Mesenchymal stem cell (in vitro differentiated cells and primary cell): ENCODE results near the gene MED13L.

Experiments used
- DNase-seq: peaks from one replicate; pipeline ENCODE4 v3.0.0-alpha.2; 2013
- H2AFZ ChIP-seq: one replicate; pipeline ENCODE4 v1.6.1; 2013; ENCODE audit warnings: low read depth, mild to moderate bottlenecking, control low read depth, inconsistent platforms, low read length, moderate library complexity
- H2AK5ac ChIP-seq: 2 replicates; pipeline ENCODE4 v1.6.1; 2013; ENCODE audit warnings: low read length, moderate library complexity, mild to moderate bottlenecking, inconsistent platforms; ENCODE audit not compliant: severe bottlenecking
- H2BK120ac ChIP-seq: one replicate; pipeline ENCODE4 v1.6.1; 2013; ENCODE audit warnings: low read depth, mild to moderate bottlenecking, inconsistent platforms, low read length, moderate library complexity
- H2BK12ac ChIP-seq, 2 experiments: one replicate each; pipeline ENCODE4 v1.6.1; 2013; ENCODE audit warnings: inconsistent platforms in 2 of 2, low read length in 2 of 2, mild to moderate bottlenecking in 2 of 2, moderate library complexity in 2 of 2, control low read depth in 1 of 2
- H2BK15ac ChIP-seq: one replicate; pipeline ENCODE4 v1.6.1; 2013; ENCODE audit warnings: mild to moderate bottlenecking, low read depth, inconsistent platforms; ENCODE audit not compliant: poor library complexity, severe bottlenecking
- H2BK5ac ChIP-seq: 2 replicates; pipeline ENCODE4 v1.6.1; 2013; ENCODE audit warnings: low read depth, mild to moderate bottlenecking, low read length, control low read depth, inconsistent platforms; ENCODE audit not compliant: poor library complexity, severe bottlenecking
- H3K14ac ChIP-seq, 2 experiments: one replicate each; pipeline ENCODE4 v1.6.1; 2013; ENCODE audit warnings: inconsistent platforms in 2 of 2, low read length in 2 of 2, control low read depth in 1 of 2, mild to moderate bottlenecking in 1 of 2, moderate library complexity in 1 of 2
- H3K18ac ChIP-seq, 2 experiments: one replicate each; pipeline ENCODE4 v1.6.1; 2013; ENCODE audit warnings: inconsistent platforms in 2 of 2, low read length in 2 of 2, control low read depth in 1 of 2, low read depth in 1 of 2, mild to moderate bottlenecking in 1 of 2
- H3K23ac ChIP-seq, 2 experiments: one replicate each; pipeline ENCODE4 v1.6.1; 2013; ENCODE audit warnings: inconsistent platforms in 2 of 2, low read length in 2 of 2, mild to moderate bottlenecking in 2 of 2, moderate library complexity in 2 of 2, control low read depth in 1 of 2
- H3K27ac ChIP-seq: 2 replicates; pipeline ENCODE4 v1.5.1; 2013; ENCODE audit warnings: mild to moderate bottlenecking, moderate library complexity, low read length, control low read depth, inconsistent platforms; ENCODE audit not compliant: poor library complexity, severe bottlenecking
- H3K27me3 ChIP-seq, 2 experiments: 2 replicates each; pipeline versions ENCODE4 v1.6.1 to v1.7.0; 2013; ENCODE audit warnings: low read length in 2 of 2, mild to moderate bottlenecking in 2 of 2, moderate library complexity in 2 of 2, control low read depth in 1 of 2, inconsistent platforms in 1 of 2; ENCODE audit not compliant: control insufficient read depth in 1 of 2, insufficient read depth in 1 of 2
- H3K36me3 ChIP-seq, 2 experiments: 2 replicates each; pipeline versions ENCODE4 v1.6.1 to v1.7.0; 2013; ENCODE audit warnings: low read length in 2 of 2, control low read depth in 1 of 2, inconsistent platforms in 1 of 2, low read depth in 1 of 2, mild to moderate bottlenecking in 1 of 2; ENCODE audit not compliant: insufficient read depth in 2 of 2, control insufficient read depth in 1 of 2
- H3K4ac ChIP-seq, 2 experiments: one replicate each; pipeline ENCODE4 v1.6.1; 2013; ENCODE audit warnings: inconsistent platforms in 2 of 2, low read length in 2 of 2, mild to moderate bottlenecking in 2 of 2, moderate library complexity in 2 of 2, control low read depth in 1 of 2, low read depth in 1 of 2
- H3K4me1 ChIP-seq: 2 replicates; pipeline ENCODE4 v1.6.1; 2013; ENCODE audit warnings: low read depth, low read length, control low read depth; ENCODE audit not compliant: control insufficient read depth, insufficient read depth
- H3K4me2 ChIP-seq: 2 replicates; pipeline ENCODE4 v1.6.1; 2013; ENCODE audit warnings: low read length, mild to moderate bottlenecking, inconsistent platforms; ENCODE audit not compliant: poor library complexity, severe bottlenecking
- H3K4me3 ChIP-seq, 2 experiments: 2 replicates each; pipeline versions ENCODE4 v1.5.1 to v1.7.0; 2013; ENCODE audit warnings: low read length in 2 of 2, mild to moderate bottlenecking in 2 of 2, control low read depth in 1 of 2, low read depth in 1 of 2; ENCODE audit not compliant: insufficient read depth in 1 of 2
- H3K79me1 ChIP-seq: replicated peaks from 2 replicates; pipeline ENCODE4 v1.6.1; 2013; ENCODE audit warnings: mild to moderate bottlenecking, control low read depth, low read length, inconsistent platforms; ENCODE audit not compliant: poor library complexity, severe bottlenecking
- H3K9ac ChIP-seq: 2 replicates; pipeline ENCODE4 v1.7.0; 2013; ENCODE audit warnings: mild to moderate bottlenecking, low read length, moderate library complexity
- H3K9me3 ChIP-seq: 2 replicates; pipeline ENCODE4 v1.7.0; 2013; ENCODE audit warnings: mild to moderate bottlenecking, low read length; ENCODE audit not compliant: control insufficient read depth
- H4K8ac ChIP-seq: one replicate; pipeline ENCODE4 v1.6.1; 2013; ENCODE audit warnings: inconsistent platforms, mild to moderate bottlenecking, low read length, moderate library complexity
- H4K91ac ChIP-seq: one replicate; pipeline ENCODE4 v1.6.1; 2013; ENCODE audit warnings: mild to moderate bottlenecking, low read length, inconsistent platforms
- WGBS: methylation state at CpG from one replicate; pipeline ENCODE4 v1.1.7; 2013; ENCODE audit warnings: mixed read lengths; 5-methylcytosine and 5-hydroxymethylcytosine counted together

MED13L gene

DNA sequence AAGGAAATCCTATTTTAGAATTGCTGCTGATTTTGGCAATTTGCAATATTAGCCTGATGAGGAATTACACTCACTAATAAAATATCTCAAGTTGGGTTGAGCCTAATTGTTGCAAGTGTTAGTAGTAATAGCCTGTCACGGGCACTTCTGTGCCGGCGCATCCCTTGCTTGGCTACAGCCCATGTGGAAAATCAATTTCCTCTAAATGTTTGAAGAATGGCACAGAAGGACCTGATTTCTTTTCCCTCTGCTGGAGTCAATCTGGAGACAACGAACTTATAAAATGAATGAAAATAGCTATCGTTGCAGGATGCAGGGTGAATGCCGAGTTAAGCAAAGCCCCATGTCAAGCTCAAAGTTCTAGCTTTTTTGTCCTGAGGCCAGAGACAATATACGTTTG, 31.2 kb upstream of the MED13L start:
- no peak overlapping the region for H2BK15ac ChIP-seq
- H3K4me2 ChIP-seq = no peak overlapping the region
- no peaks in the 10 kb centered on the region for H3K79me1 ChIP-seq
- DNase-seq = no peak
- no peaks in the 10 kb centered on the region for H3K4me1 ChIP-seq
- H3K14ac ChIP-seq = no peak overlapping the region
- no peak overlapping the region for H4K91ac ChIP-seq
- no peak overlapping the region for H3K23ac ChIP-seq
- 95% methylated on average over 7 of the region's 7 CpGs for WGBS
- no peak overlapping the region for H2BK120ac ChIP-seq
- H3K9ac ChIP-seq = no peak overlapping the region
- H3K18ac ChIP-seq = no peak overlapping the region
- no peak overlapping the region for H2BK12ac ChIP-seq
- H4K8ac ChIP-seq = no peak overlapping the region
- no peak overlapping the region for H2BK5ac ChIP-seq
- H3K4me3 ChIP-seq = no peak overlapping the region
- no peak overlapping the region for H3K27ac ChIP-seq
- H3K36me3 ChIP-seq = no peaks in the 10 kb centered on the region
- no peaks in the 10 kb centered on the region for H3K9me3 ChIP-seq
- H3K27me3 ChIP-seq = no peaks in the 10 kb centered on the region
- no peak overlapping the region for H2AK5ac ChIP-seq
- H3K4ac ChIP-seq = no peak overlapping the region
- no peak overlapping the region for H2AFZ ChIP-seq

DNA sequence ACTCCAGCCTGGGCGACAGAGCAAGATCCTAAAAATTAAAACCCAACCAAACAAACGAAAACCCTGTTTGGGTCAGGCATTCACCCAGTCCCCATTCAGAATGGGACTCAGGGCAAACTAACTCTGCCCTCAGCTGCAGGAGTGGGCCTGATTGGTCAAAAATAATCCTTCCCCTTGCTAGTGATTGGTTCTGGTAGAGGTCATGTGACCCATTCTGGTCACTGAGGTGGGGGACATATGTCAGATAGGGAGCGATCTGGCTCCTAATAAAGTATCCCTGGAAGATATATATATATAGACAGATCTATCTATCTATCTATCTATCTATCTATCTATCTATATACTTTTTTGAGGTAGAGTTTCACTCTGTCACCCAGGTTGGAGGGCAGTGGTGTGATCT, 29.5 kb upstream of the MED13L start:
- H3K79me1 ChIP-seq = no peaks in the 10 kb centered on the region
- H3K23ac ChIP-seq = no peak overlapping the region
- no peak overlapping the region for H2BK120ac ChIP-seq
- no peaks in the 10 kb centered on the region for H3K4me1 ChIP-seq
- no peak overlapping the region for H4K91ac ChIP-seq
- H2AFZ ChIP-seq = no peak overlapping the region
- no peak for DNase-seq
- H3K36me3 ChIP-seq = no peaks in the 10 kb centered on the region
- no peak overlapping the region for H4K8ac ChIP-seq
- no peak overlapping the region for H2BK12ac ChIP-seq
- H2BK15ac ChIP-seq = no peak overlapping the region
- H2AK5ac ChIP-seq = no peak overlapping the region
- H3K4ac ChIP-seq = no peak overlapping the region
- WGBS = 100% methylated on average over 1 of the region's 3 CpGs
- no peak overlapping the region for H3K18ac ChIP-seq
- no peak overlapping the region for H3K4me3 ChIP-seq
- H3K9ac ChIP-seq = no peak overlapping the region
- H3K14ac ChIP-seq = no peak overlapping the region
- no peak overlapping the region for H2BK5ac ChIP-seq
- no peaks in the 10 kb centered on the region for H3K9me3 ChIP-seq
- no peak overlapping the region for H3K27ac ChIP-seq
- no peak overlapping the region for H3K4me2 ChIP-seq
- H3K27me3 ChIP-seq = no peaks in the 10 kb centered on the region

DNA sequence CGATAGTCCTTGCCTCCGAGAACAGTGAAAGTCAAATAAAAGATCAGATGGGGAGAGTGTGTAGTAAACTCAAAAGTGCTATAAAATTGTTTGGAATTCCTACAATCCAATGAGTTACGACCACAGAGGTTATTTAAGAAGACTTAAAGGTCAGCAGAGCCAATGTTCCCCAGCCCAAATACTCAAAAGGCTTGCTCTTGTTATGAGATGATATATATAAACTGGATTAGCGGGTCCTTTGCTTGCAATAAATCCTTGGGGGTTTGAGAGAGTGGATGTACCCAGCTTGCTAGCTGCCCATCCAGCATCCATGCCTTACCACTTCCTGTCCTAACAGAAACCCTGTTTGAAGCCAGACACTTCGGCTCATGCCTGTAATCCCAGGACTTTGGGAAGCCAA, 29.0 kb upstream of the MED13L start:
- H3K27me3 ChIP-seq = no peaks in the 10 kb centered on the region
- no peak overlapping the region for H4K91ac ChIP-seq
- no peak overlapping the region for H2BK120ac ChIP-seq
- no peaks in the 10 kb centered on the region for H3K79me1 ChIP-seq
- H3K14ac ChIP-seq = no peak overlapping the region
- H3K9me3 ChIP-seq = no peaks in the 10 kb centered on the region
- no peak overlapping the region for H3K4ac ChIP-seq
- no peak overlapping the region for H2BK5ac ChIP-seq
- no peaks in the 10 kb centered on the region for H3K4me1 ChIP-seq
- H3K23ac ChIP-seq = no peak overlapping the region
- no peak overlapping the region for H3K18ac ChIP-seq
- no peak overlapping the region for H3K4me3 ChIP-seq
- H4K8ac ChIP-seq = no peak overlapping the region
- no peak overlapping the region for H3K27ac ChIP-seq
- no peak overlapping the region for H3K9ac ChIP-seq
- H3K36me3 ChIP-seq = no peaks in the 10 kb centered on the region
- H3K4me2 ChIP-seq = no peak overlapping the region
- WGBS = 46% methylated on average over 4 of the region's 5 CpGs
- no peak overlapping the region for H2BK12ac ChIP-seq
- no peak overlapping the region for H2BK15ac ChIP-seq
- DNase-seq = no peak
- no peak overlapping the region for H2AK5ac ChIP-seq
- no peak overlapping the region for H2AFZ ChIP-seq

DNA sequence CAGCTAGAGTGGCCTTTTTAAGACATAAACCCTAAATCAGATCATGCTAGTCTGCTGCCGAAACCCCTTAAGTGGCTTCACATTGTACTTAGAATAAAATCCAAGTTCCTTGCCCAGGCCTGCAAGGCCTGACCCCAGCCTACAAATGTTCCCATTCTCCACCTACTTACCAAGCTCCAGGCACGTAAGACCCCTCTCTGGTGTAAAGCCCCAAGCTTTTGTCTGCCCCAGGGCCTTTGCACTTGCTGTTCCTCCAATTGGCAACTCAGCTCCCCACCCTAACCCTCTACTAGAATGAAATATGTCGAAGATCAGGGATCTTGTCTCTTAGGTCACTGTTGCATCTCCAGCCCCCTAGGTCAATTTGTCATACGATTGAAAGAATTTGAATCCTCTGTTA, 27.1 kb upstream of the MED13L start:
- Histone ChIP-seq H2BK5ac (no peak overlapping the region), H4K91ac (no peak overlapping the region), H3K4me1 (peaks cover 2% of the 10 kb centered on the region), H2AFZ (no peak overlapping the region), H3K9me3 (no peaks in the 10 kb centered on the region), H2AK5ac (no peak overlapping the region), H3K18ac (no peak overlapping the region), H4K8ac (no peak overlapping the region), H3K9ac (no peak overlapping the region), H3K27me3 (no peaks in the 10 kb centered on the region), H2BK120ac (no peak overlapping the region), H3K4me2 (no peak overlapping the region), H3K4ac (no peak overlapping the region), H3K79me1 (no peaks in the 10 kb centered on the region), H2BK12ac (no peak overlapping the region), H3K27ac (no peak overlapping the region), H3K36me3 (no peaks in the 10 kb centered on the region), H2BK15ac (no peak overlapping the region), H3K23ac (no peak overlapping the region), H3K4me3 (no peak overlapping the region), H3K14ac (no peak overlapping the region)
- no peak for DNase-seq
- WGBS = 96% methylated on average over 3 of the region's 4 CpGs
